GM23338 (cell line): ENCODE data around the gene GJC1. TPM values are rescaled to one million over a fixed set of nuclear protein-coding genes. Genes with fewer than 3 reads are reported as not detected.

Source experiments
- ATAC-seq: fragments of 200-7000 bp; cut with Tn5 transposase; 3 replicates; pipeline ENCODE4 v1.9.1; 2020
- DNase-seq: peaks from one replicate; pipeline ENCODE4 v3.0.0-alpha.2; 2015; ENCODE audit warnings: low spot score
- H2AFZ ChIP-seq: fragments of 200-600 bp; sonication (generic); 2 replicates; pipeline ENCODE4 v1.8.0; 2016; ENCODE audit warnings: antibody characterized with exemption, mild to moderate bottlenecking, moderate library complexity
- H3F3A ChIP-seq: fragments of 200-600 bp; sonication (generic); replicated peaks from 2 replicates; pipeline ENCODE4 v1.8.0; 2017; ENCODE audit warnings: antibody characterized with exemption, mixed run types, low read depth
- H3K27ac ChIP-seq: fragments of 200-600 bp; sonication (generic); 2 replicates; pipeline ENCODE4 v1.6.1; 2016; ENCODE audit warnings: low read depth
- H3K27me3 ChIP-seq: fragments of 200-600 bp; sonication (generic); 2 replicates; pipeline ENCODE4 v1.8.0; 2016; ENCODE audit warnings: mild to moderate bottlenecking, mixed run types, moderate library complexity; ENCODE audit not compliant: insufficient read depth
- H3K36me3 ChIP-seq: fragments of 200-600 bp; sonication (generic); 2 replicates; pipeline ENCODE4 v1.8.0; 2016; ENCODE audit warnings: mild to moderate bottlenecking; ENCODE audit not compliant: insufficient read depth
- H3K4me1 ChIP-seq: fragments of 200-600 bp; sonication (generic); 2 replicates; pipeline ENCODE4 v1.8.0; 2016; ENCODE audit warnings: mild to moderate bottlenecking, moderate library complexity; ENCODE audit not compliant: insufficient read depth
- H3K4me2 ChIP-seq: fragments of 200-600 bp; sonication (generic); 2 replicates; pipeline ENCODE4 v1.7.1; 2017; ENCODE audit warnings: mixed run types
- H3K4me3 ChIP-seq: fragments of 200-600 bp; sonication (generic); 2 replicates; pipeline ENCODE4 v1.6.1; 2016; ENCODE audit warnings: mixed run types
- H3K79me2 ChIP-seq: fragments of 200-600 bp; sonication (generic); replicated peaks from 2 replicates; pipeline ENCODE4 v1.8.0; 2017; ENCODE audit warnings: mild to moderate bottlenecking; ENCODE audit not compliant: insufficient read depth
- H3K9me2 ChIP-seq: fragments of 200-600 bp; sonication (generic); 2 replicates; pipeline ENCODE4 v1.8.0; 2017; ENCODE audit not compliant: insufficient read depth
- H4K20me1 ChIP-seq: fragments of 200-600 bp; sonication (generic); replicated peaks from 2 replicates; pipeline ENCODE4 v1.8.0; 2017; ENCODE audit warnings: mild to moderate bottlenecking; ENCODE audit not compliant: insufficient read depth
- H3K27ac Mint-ChIP-seq: 2 replicates; pipeline ENCODE4 v1.8.0; 2020; ENCODE audit warnings: inconsistent platforms, mild to moderate bottlenecking, moderate library complexity, mixed read lengths
- H3K27me3 Mint-ChIP-seq: 3 replicates; pipeline ENCODE4 v1.8.0; 2022; ENCODE audit warnings: low read depth, mild to moderate bottlenecking, moderate library complexity, mixed read lengths, inconsistent platforms; ENCODE audit not compliant: insufficient read depth, poor library complexity
- H3K36me3 Mint-ChIP-seq: 3 replicates; pipeline ENCODE4 v1.8.0; 2021; ENCODE audit warnings: low read depth, mild to moderate bottlenecking, inconsistent platforms, moderate library complexity, mixed read lengths
- H3K4me1 Mint-ChIP-seq: 3 replicates; pipeline ENCODE4 v1.8.0; 2020; ENCODE audit warnings: mild to moderate bottlenecking, inconsistent platforms, mixed read lengths
- H3K4me3 Mint-ChIP-seq: 3 replicates; pipeline ENCODE4 v1.8.0; 2021; ENCODE audit warnings: moderate library complexity, mild to moderate bottlenecking, inconsistent platforms, mixed read lengths
- H3K9me3 Mint-ChIP-seq: 3 replicates; pipeline ENCODE4 v1.8.0; 2020; ENCODE audit warnings: moderate library complexity, mild to moderate bottlenecking, inconsistent platforms, mixed read lengths
- CREB1 ChIP-seq: fragments of 250-450 bp; sonication (Bioruptor Pico); IDR thresholded peaks from 2 replicates; pipeline ENCODE4 v1.5.0; 2020; ENCODE audit warnings: low read depth, mild to moderate bottlenecking, moderate library complexity
- NANOG ChIP-seq: IDR thresholded peaks from 2 replicates; pipeline ENCODE4 v1.6.1; 2016; ENCODE audit warnings: antibody characterized with exemption, borderline replicate concordance
- STAT1 ChIP-seq: IDR thresholded peaks from one replicate; pipeline ENCODE4 v1.6.1; 2016; ENCODE audit warnings: antibody characterized with exemption; ENCODE audit not compliant: unreplicated experiment
- ZNF331 ChIP-seq: fragments of 250-450 bp; sonication (Bioruptor Pico); IDR thresholded peaks from 2 replicates; pipeline ENCODE4 v1.5.0; 2020; ENCODE audit warnings: low read depth, mild to moderate bottlenecking, moderate library complexity
- polyA plus RNA-seq: library from polyadenylated mRNA; unstranded; fragments of >200 nt; fragmentation: Nextera tagmentation; extraction: Ambion mirVana; gene quantifications from 2 replicates; pipeline ENCODE4 v1.2.1, GENCODE V29; 2016
- total RNA-seq: library from RNA; depleted of rRNA; stranded (reverse); fragments of >200 nt; shearing (Covaris generic); gene quantifications from 2 replicates; pipeline ENCODE4 v1.2.3, GENCODE V29; 2014
- TF ChIP-seq, protein P1 (sequence below): fragments of 250-450 bp; sonication (Bioruptor Pico); IDR thresholded peaks from 2 replicates; pipeline ENCODE4 v1.5.0; 2020; ENCODE audit warnings: mild to moderate bottlenecking, moderate library complexity
- TF ChIP-seq, protein P2 (sequence below), 2 experiments: fragments of 200-600 bp in 1 of 2; sonication (generic) in 1 of 2; conservative IDR thresholded peaks; 2 replicates each; pipeline versions ENCODE4 v1.5.1 to v1.6.1; 2016 to 2017; ENCODE audit warnings: antibody characterized with exemption in 2 of 2, low read depth in 2 of 2, mild to moderate bottlenecking in 2 of 2, moderate library complexity in 1 of 2

The GJC1 gene
- total and polyA plus RNA-seq, 2 experiments from 2014 or later = 34.7 to 99.2 TPM

DNA sequence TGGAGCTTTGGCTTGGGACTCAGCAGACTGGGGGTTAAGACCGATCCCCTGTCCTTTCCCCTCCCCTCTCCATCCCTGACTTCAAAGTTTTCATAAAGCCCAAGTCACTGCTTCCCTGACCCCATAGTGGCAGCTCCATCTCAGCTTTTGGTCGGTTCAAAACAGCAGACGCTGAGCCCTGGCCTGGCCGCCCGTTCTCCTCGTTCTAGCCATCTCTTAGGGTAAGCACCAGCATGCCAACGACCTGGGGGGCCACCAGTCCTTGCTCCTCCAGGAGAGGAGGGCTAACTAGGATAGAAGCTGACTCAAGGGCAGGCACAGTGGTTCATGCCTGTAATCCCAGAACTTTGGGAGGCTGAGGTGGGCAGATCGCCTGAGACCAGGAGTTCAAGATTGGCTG is 16.1 kb upstream of the GJC1 start (continued):
- TF ChIP-seq STAT1 (no peak), ZNF331 (CRISPR knock-in tag) (no peak), CREB1 (CRISPR knock-in tag) (no peak)
- TF ChIP-seq, protein P1, sequence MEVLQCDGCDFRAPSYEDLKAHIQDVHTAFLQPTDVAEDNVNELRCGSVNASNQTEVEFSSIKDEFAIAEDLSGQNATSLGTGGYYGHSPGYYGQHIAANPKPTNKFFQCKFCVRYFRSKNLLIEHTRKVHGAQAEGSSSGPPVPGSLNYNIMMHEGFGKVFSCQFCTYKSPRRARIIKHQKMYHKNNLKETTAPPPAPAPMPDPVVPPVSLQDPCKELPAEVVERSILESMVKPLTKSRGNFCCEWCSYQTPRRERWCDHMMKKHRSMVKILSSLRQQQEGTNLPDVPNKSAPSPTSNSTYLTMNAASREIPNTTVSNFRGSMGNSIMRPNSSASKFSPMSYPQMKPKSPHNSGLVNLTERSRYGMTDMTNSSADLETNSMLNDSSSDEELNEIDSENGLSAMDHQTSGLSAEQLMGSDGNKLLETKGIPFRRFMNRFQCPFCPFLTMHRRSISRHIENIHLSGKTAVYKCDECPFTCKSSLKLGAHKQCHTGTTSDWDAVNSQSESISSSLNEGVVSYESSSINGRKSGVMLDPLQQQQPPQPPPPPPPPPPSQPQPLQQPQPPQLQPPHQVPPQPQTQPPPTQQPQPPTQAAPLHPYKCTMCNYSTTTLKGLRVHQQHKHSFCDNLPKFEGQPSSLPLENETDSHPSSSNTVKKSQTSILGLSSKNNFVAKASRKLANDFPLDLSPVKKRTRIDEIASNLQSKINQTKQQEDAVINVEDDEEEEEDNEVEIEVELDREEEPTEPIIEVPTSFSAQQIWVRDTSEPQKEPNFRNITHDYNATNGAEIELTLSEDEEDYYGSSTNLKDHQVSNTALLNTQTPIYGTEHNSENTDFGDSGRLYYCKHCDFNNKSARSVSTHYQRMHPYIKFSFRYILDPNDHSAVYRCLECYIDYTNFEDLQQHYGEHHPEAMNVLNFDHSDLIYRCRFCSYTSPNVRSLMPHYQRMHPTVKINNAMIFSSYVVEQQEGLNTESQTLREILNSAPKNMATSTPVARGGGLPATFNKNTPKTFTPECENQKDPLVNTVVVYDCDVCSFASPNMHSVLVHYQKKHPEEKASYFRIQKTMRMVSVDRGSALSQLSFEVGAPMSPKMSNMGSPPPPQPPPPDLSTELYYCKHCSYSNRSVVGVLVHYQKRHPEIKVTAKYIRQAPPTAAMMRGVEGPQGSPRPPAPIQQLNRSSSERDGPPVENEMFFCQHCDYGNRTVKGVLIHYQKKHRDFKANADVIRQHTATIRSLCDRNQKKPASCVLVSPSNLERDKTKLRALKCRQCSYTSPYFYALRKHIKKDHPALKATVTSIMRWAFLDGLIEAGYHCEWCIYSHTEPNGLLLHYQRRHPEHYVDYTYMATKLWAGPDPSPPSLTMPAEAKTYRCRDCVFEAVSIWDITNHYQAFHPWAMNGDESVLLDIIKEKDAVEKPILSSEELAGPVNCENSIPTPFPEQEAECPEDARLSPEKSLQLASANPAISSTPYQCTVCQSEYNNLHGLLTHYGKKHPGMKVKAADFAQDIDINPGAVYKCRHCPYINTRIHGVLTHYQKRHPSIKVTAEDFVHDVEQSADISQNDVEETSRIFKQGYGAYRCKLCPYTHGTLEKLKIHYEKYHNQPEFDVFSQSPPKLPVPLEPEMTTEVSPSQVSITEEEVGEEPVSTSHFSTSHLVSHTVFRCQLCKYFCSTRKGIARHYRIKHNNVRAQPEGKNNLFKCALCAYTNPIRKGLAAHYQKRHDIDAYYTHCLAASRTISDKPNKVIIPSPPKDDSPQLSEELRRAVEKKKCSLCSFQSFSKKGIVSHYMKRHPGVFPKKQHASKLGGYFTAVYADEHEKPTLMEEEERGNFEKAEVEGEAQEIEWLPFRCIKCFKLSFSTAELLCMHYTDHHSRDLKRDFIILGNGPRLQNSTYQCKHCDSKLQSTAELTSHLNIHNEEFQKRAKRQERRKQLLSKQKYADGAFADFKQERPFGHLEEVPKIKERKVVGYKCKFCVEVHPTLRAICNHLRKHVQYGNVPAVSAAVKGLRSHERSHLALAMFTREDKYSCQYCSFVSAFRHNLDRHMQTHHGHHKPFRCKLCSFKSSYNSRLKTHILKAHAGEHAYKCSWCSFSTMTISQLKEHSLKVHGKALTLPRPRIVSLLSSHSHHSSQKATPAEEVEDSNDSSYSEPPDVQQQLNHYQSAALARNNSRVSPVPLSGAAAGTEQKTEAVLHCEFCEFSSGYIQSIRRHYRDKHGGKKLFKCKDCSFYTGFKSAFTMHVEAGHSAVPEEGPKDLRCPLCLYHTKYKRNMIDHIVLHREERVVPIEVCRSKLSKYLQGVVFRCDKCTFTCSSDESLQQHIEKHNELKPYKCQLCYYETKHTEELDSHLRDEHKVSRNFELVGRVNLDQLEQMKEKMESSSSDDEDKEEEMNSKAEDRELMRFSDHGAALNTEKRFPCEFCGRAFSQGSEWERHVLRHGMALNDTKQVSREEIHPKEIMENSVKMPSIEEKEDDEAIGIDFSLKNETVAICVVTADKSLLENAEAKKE (CRISPR knock-in tag) = no peak

DNA sequence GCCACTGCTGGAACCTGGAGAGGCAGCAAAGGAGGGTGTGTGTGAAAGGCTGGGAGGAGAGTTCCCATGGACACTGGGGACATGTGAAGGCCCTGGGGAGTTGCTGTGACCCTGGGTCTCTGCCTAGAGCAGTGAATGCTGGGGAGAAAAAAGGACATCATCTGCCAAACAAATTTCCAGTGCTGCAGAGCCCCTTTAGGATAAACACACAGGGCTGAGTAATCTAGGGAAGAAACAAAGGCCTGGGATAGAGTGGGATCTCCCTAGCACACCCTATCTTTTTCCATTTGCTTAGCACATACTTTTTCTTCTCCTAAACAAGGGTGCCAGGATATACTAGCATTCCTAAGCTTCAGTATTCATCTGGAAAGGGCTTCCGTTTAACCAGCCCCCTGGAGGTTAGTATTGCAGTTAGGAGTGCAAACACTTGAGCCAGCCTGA is 14.3 kb upstream of the GJC1 start:
- Histone ChIP-seq H3F3A (peaks cover 11% of the 10 kb centered on the region; the same call in 1 of the 2 replicates), H3K4me3 (no peak overlapping the region), H3K4me2 (0 out of 2 replicates have a peak overlapping the region, but pooled peaks have one; percentile 36), H3K27ac (peak overlapping the region; percentile 56; the same call in 1 of the 2 replicates), H3K4me1 (peaks cover 37% of the 10 kb centered on the region), H2AFZ (no peak overlapping the region), H3K27me3 (no peaks in the 10 kb centered on the region), H3K36me3 (no peaks in the 10 kb centered on the region), H3K9me2 (no peaks in the 10 kb centered on the region), H3K79me2 (no peaks in the 10 kb centered on the region), H4K20me1 (no peaks in the 10 kb centered on the region)
- Mint-ChIP-seq H3K4me3 (no peak overlapping the region), H3K4me1 (peaks cover 48% of the 10 kb centered on the region), H3K27me3 (peaks cover 18% of the 10 kb centered on the region), H3K36me3 (0 out of 3 replicates have a peak, but pooled peaks cover 3% of the 10 kb centered on the region), H3K27ac (0 out of 2 replicates have a peak overlapping the region, but pooled peaks have one; percentile 50), H3K9me3 (no peaks in the 10 kb centered on the region)
- TF ChIP-seq NANOG = no peak
- TF ChIP-seq, protein P2, sequence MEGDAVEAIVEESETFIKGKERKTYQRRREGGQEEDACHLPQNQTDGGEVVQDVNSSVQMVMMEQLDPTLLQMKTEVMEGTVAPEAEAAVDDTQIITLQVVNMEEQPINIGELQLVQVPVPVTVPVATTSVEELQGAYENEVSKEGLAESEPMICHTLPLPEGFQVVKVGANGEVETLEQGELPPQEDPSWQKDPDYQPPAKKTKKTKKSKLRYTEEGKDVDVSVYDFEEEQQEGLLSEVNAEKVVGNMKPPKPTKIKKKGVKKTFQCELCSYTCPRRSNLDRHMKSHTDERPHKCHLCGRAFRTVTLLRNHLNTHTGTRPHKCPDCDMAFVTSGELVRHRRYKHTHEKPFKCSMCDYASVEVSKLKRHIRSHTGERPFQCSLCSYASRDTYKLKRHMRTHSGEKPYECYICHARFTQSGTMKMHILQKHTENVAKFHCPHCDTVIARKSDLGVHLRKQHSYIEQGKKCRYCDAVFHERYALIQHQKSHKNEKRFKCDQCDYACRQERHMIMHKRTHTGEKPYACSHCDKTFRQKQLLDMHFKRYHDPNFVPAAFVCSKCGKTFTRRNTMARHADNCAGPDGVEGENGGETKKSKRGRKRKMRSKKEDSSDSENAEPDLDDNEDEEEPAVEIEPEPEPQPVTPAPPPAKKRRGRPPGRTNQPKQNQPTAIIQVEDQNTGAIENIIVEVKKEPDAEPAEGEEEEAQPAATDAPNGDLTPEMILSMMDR (conservative IDR thresholded peaks at IDR 0.05; ENCODE audit: low read depth in 2 of 2) = peak; percentile 5 to 19; a peak in 2 of 4 replicates
- ATAC-seq = peak; percentile 44
- DNase-seq = peak; percentile 69
